ENCODE results near the gene IMPA2. TPM values are rescaled to one million over a fixed set of nuclear protein-coding genes. Genes with fewer than 3 reads are reported as not detected.

The IMPA2 gene
- total and polyA plus RNA-seq, 4 donors = 43.4 to 65.4 (median 61.5) TPM

GRCh38 chr18:12008842-12009580, 27.7 kb downstream of the IMPA2 start:
- H3K4me3 ChIP-seq = no peak overlapping the region
- DNase-seq (no peak), ATAC-seq (ENCODE audit: insufficient read depth, low FRiP score) (no peak)

GRCh38 chr18:12009581-12010140, 28.4 kb downstream of the IMPA2 start:
- DNase-seq (no peak), ATAC-seq (ENCODE audit: insufficient read depth, low FRiP score) (no peak)
- TF ChIP-seq CTCF (IDR thresholded peaks at IDR 0.05; ENCODE audit: control extremely low read depth, extremely low read depth) = no peak
- Histone ChIP-seq H3K4me1 (ENCODE audit: control insufficient read depth in 5 of 5, insufficient read depth in 5 of 5, low read length in 5 of 5) (peaks cover 0 to 15% (median 10%) of the 10 kb centered on the region in 5 donors), H3K4me3 (no peak overlapping the region), H3K36me3 (ENCODE audit: control insufficient read depth in 4 of 4, insufficient read depth in 4 of 4, low read length in 4 of 4) (peaks cover 0 to 31% (median 21%) of the 10 kb centered on the region in 4 donors), H3K9me3 (ENCODE audit: control insufficient read depth in 4 of 4, insufficient read depth in 3 of 4, low read length in 3 of 4) (no peaks in the 10 kb centered on the region), H3K9ac (ENCODE audit: insufficient read depth in 1 of 2, low read length in 2 of 2) (no peak overlapping the region), H3K27me3 (ENCODE audit: control insufficient read depth in 3 of 3, insufficient read depth in 3 of 3, low read length in 2 of 3) (no peaks in the 10 kb centered on the region), H3K27ac (ENCODE audit: low read depth in 1 of 2, low read length in 1 of 2) (peak overlapping the region in 1 of 2 donors; percentile 20)
- WGBS, 2 donors = 85 to 93% methylated on average over 12 of the region's 12 CpGs

More at GRCh38 chr18:12008842-12009580, 27.7 kb downstream of the IMPA2 start:
- no peaks in the 10 kb centered on the region for H3K9me3 ChIP-seq (ENCODE audit: control insufficient read depth in 4 of 4, insufficient read depth in 3 of 4, low read length in 3 of 4)
- no peaks in the 10 kb centered on the region for H3K27me3 ChIP-seq (ENCODE audit: control insufficient read depth in 3 of 3, insufficient read depth in 3 of 3, low read length in 2 of 3)
- TF ChIP-seq CTCF (IDR thresholded peaks at IDR 0.05; ENCODE audit: control extremely low read depth, extremely low read depth) = no peak
- peaks cover 0 to 15% (median 5%) of the 10 kb centered on the region in 5 donors for H3K4me1 ChIP-seq (ENCODE audit: control insufficient read depth in 5 of 5, insufficient read depth in 5 of 5, low read length in 5 of 5)
- 76 to 80% methylated on average over 6 of the region's 6 CpGs for WGBS, 2 donors
- peaks cover 0 to 25% (median 18%) of the 10 kb centered on the region in 4 donors for H3K36me3 ChIP-seq (ENCODE audit: control insufficient read depth in 4 of 4, insufficient read depth in 4 of 4, low read length in 4 of 4)
- no peak overlapping the region for H3K9ac ChIP-seq (ENCODE audit: insufficient read depth in 1 of 2, low read length in 2 of 2)
- H3K27ac ChIP-seq (ENCODE audit: low read depth in 1 of 2, low read length in 1 of 2) = no peak overlapping the region

GRCh38 chr18:12010187-12010802, 29.0 kb downstream of the IMPA2 start:
- no peak for ATAC-seq (ENCODE audit: insufficient read depth, low FRiP score)
- 75 to 92% methylated on average over 14 of the region's 14 CpGs for WGBS, 2 donors
- H3K36me3 ChIP-seq (ENCODE audit: control insufficient read depth in 4 of 4, insufficient read depth in 4 of 4, low read length in 4 of 4) = peaks cover 0 to 31% (median 19%) of the 10 kb centered on the region in 4 donors

More at GRCh38 chr18:12010187-12010802, 29.0 kb downstream of the IMPA2 start:
- Histone ChIP-seq H3K9me3 (ENCODE audit: control insufficient read depth in 4 of 4, insufficient read depth in 3 of 4, low read length in 3 of 4) (no peaks in the 10 kb centered on the region), H3K4me1 (ENCODE audit: control insufficient read depth in 5 of 5, insufficient read depth in 5 of 5, low read length in 5 of 5) (peaks cover 0 to 20% (median 12%) of the 10 kb centered on the region in 5 donors), H3K27ac (ENCODE audit: low read depth in 1 of 2, low read length in 1 of 2) (peak overlapping the region in 1 of 2 donors; percentile 71), H3K4me3 (no peak overlapping the region), H3K27me3 (ENCODE audit: control insufficient read depth in 3 of 3, insufficient read depth in 3 of 3, low read length in 2 of 3) (no peaks in the 10 kb centered on the region), H3K9ac (ENCODE audit: insufficient read depth in 1 of 2, low read length in 2 of 2) (no peak overlapping the region)
- no peak for TF ChIP-seq CTCF (IDR thresholded peaks at IDR 0.05; ENCODE audit: control extremely low read depth, extremely low read depth)
- DNase-seq = no peak
